Neural cell (in vitro differentiated cells): ENCODE measurements around the gene B3GALT6.

Experiments used
- CTCF ChIP-seq: fragments of 450-650 bp; IDR thresholded peaks from 2 replicates; pipeline ENCODE4 v1.5.1; 2014; ENCODE audit warnings: antibody characterized with exemption, mild to moderate bottlenecking, moderate library complexity; ENCODE audit not compliant: poor library complexity, severe bottlenecking
- EP300 ChIP-seq: fragments of 450-650 bp; conservative IDR thresholded peaks from 2 replicates; pipeline ENCODE4 v1.6.1; 2014; ENCODE audit warnings: antibody characterized with exemption, mild to moderate bottlenecking, moderate library complexity; ENCODE audit not compliant: poor library complexity, severe bottlenecking
- POLR2AphosphoS5 ChIP-seq: IDR thresholded peaks from 2 replicates; pipeline ENCODE4 v1.6.1; 2012
- REST ChIP-seq: IDR thresholded peaks from 2 replicates; pipeline ENCODE4 v1.6.1; 2012; ENCODE audit warnings: borderline replicate concordance
- SMC3 ChIP-seq: fragments of 450-650 bp; conservative IDR thresholded peaks from 2 replicates; pipeline ENCODE4 v1.6.1; 2014; ENCODE audit warnings: antibody characterized with exemption, mild to moderate bottlenecking, moderate library complexity; ENCODE audit not compliant: poor library complexity

GRCh38 chr1:1270813-1271212, 38.8 kb downstream of the B3GALT6 start:
- TF ChIP-seq CTCF (no peak), REST (no peak), POLR2AphosphoS5 (no peak), EP300 (no peak), SMC3 (no peak)
